Thymus (tissue), 11 donors: Measurements from ENCODE around the gene ACSL6. TPM values are rescaled to one million over a fixed set of nuclear protein-coding genes. Genes with fewer than 3 reads are reported as not detected.
"Not testable (repeated sequence)": the region's sequence is repeated elsewhere in the genome, so short reads cannot be mapped to it uniquely, and the experiment has no call there.

ENCODE experiments used
- DNase-seq, 9 donors: peaks; one replicate each; pipeline ENCODE4 v3.0.0-alpha.2; 2013; ENCODE audit warnings: low spot score in 9 of 9, low read depth in 6 of 9, missing footprints in 1 of 9
- H3K27ac ChIP-seq, 2 donors: one replicate each; pipeline ENCODE4 v1.5.1; 2013; ENCODE audit warnings: control low read depth in 1 of 2, low read depth in 1 of 2, low read length in 1 of 2, mild to moderate bottlenecking in 1 of 2, moderate library complexity in 1 of 2
- H3K27me3 ChIP-seq, 2 donors: one replicate each; pipeline ENCODE4 v1.5.1; 2013; ENCODE audit warnings: low read length in 1 of 2; ENCODE audit not compliant: control insufficient read depth in 2 of 2, insufficient read depth in 1 of 2
- H3K36me3 ChIP-seq, 2 donors: one replicate each; pipeline ENCODE4 v1.5.1; 2013; ENCODE audit warnings: low read length in 1 of 2, mild to moderate bottlenecking in 1 of 2, moderate library complexity in 1 of 2; ENCODE audit not compliant: control insufficient read depth in 2 of 2, insufficient read depth in 2 of 2
- H3K4me1 ChIP-seq, 2 donors: one replicate each; pipeline ENCODE4 v1.5.1; 2013; ENCODE audit warnings: low read length in 2 of 2; ENCODE audit not compliant: control insufficient read depth in 2 of 2, insufficient read depth in 2 of 2
- H3K4me3 ChIP-seq, 2 donors: one replicate each; pipeline ENCODE4 v1.5.1; 2013; ENCODE audit warnings: low read length in 2 of 2, control low read depth in 1 of 2, mild to moderate bottlenecking in 1 of 2
- H3K9me3 ChIP-seq, 2 donors: one replicate each; pipeline ENCODE4 v1.5.1; 2013; ENCODE audit warnings: low read length in 1 of 2, mild to moderate bottlenecking in 1 of 2; ENCODE audit not compliant: control insufficient read depth in 2 of 2, insufficient read depth in 1 of 2
- WGBS: extraction: QIAGEN DNeasy Blood & Tissue Kit; methylation state at CpG from one replicate; pipeline ENCODE4 v1.1.7; 2013; 5-methylcytosine and 5-hydroxymethylcytosine counted together
- polyA plus RNA-seq: library from polyadenylated mRNA; stranded (reverse); fragments of 200-250 nt; gene quantifications from one replicate; pipeline ENCODE4 v1.2.3, GENCODE V29; 2013
- total RNA-seq: library from RNA; stranded (reverse); fragments of 120-200 nt; gene quantifications from one replicate; pipeline ENCODE4 v1.2.4, GENCODE V29; 2013
- donor health status: healthy.

Gene ACSL6
- total and polyA plus RNA-seq, 2 donors: 1.3 to 1.7 TPM

- no peaks in the 10 kb centered on the region for H3K36me3 ChIP-seq
- no peaks in the 10 kb centered on the region for H3K9me3 ChIP-seq
- H3K27ac ChIP-seq: no peak overlapping the region
- H3K4me3 ChIP-seq: no peak overlapping the region
- H3K4me1 ChIP-seq: no peaks in the 10 kb centered on the region
- no peaks in the 10 kb centered on the region for H3K27me3 ChIP-seq
- DNase-seq: no peak
Measured at GRCh38 chr5:131914472-131914871, 97.0 kb downstream of the ACSL6 start.

DNA sequence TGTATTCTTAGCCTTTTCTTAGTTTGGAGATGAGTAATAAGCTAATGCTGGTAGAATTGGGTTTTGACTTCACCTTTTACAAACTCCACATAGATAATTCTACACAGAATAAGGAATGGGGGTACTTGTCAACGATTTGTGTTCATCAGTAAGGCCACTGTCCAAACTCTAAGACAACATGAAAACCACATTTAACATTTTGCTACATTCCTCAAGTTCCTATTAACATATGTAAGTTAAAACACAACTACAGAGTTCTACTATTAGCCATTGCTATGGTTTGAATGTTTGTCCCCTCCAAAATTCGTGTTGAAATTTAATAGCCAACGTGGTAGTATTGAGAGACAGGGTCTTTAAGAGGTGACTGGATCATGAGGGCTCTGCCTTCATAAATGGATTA lies 97.9 kb downstream of the ACSL6 start:
- Histone ChIP-seq H3K36me3 (no peaks in the 10 kb centered on the region), H3K27ac (no peak overlapping the region), H3K4me1 (no peaks in the 10 kb centered on the region), H3K4me3 (no peak overlapping the region), H3K27me3 (no peaks in the 10 kb centered on the region), H3K9me3 (no peaks in the 10 kb centered on the region)
- 88% methylated on average over 3 of the region's 3 CpGs for WGBS
- no peak for DNase-seq

GRCh38 chr5:131906668-131907067 lies 104.8 kb downstream of the ACSL6 start:
- WGBS: 95% methylated on average over 2 of the region's 2 CpGs
- Histone ChIP-seq H3K27ac (no peak overlapping the region), H3K4me3 (no peak overlapping the region), H3K9me3 (no peaks in the 10 kb centered on the region), H3K4me1 (no peaks in the 10 kb centered on the region), H3K36me3 (no peaks in the 10 kb centered on the region), H3K27me3 (no peaks in the 10 kb centered on the region)
- DNase-seq: no peak

- H3K9me3 ChIP-seq: peaks cover 0 to 15% of the 10 kb centered on the region in 2 donors
- H3K4me1 ChIP-seq, DNase-seq, H3K27me3 ChIP-seq, H3K36me3 ChIP-seq, H3K4me3 ChIP-seq, H3K27ac ChIP-seq: not testable (repeated sequence)
- 6% methylated on average over 1 of the region's 1 CpG for WGBS
Measured at GRCh38 chr5:131902266-131902665, 109.2 kb downstream of the ACSL6 start.

Other genes starting within 250 kb of the ACSL6 start
- gene FNIP1, start 214.6 kb downstream of the ACSL6 start, total RNA-seq: 15.9 TPM
- gene FNIP1, start 214.6 kb downstream of the ACSL6 start, polyA plus RNA-seq: 7.5 TPM
- gene MEIKIN, start 66.0 kb downstream of the ACSL6 start, total RNA-seq: 0.14 TPM
- gene MEIKIN, start 66.0 kb downstream of the ACSL6 start, polyA plus RNA-seq: 0.09 TPM
- gene IL3, start 49.0 kb upstream of the ACSL6 start, total RNA-seq: not detected
- 0.34 TPM for gene IL3, start 49.0 kb upstream of the ACSL6 start, polyA plus RNA-seq
- 0.09 TPM for gene CSF2, start 62.1 kb upstream of the ACSL6 start, total RNA-seq
- 0.71 TPM for gene CSF2, start 62.1 kb upstream of the ACSL6 start, polyA plus RNA-seq
- 16.5 TPM for gene P4HA2, start 216.2 kb upstream of the ACSL6 start, total RNA-seq
- gene P4HA2, start 216.2 kb upstream of the ACSL6 start, polyA plus RNA-seq: 13.2 TPM
- gene PDLIM4, start 246.0 kb upstream of the ACSL6 start, total RNA-seq: 10.0 TPM
- gene PDLIM4, start 246.0 kb upstream of the ACSL6 start, polyA plus RNA-seq: 38.4 TPM